ENCODE measurements around the gene BLID.

The BLID gene
- 0 reads per million in 4 experiments for total RNA-seq

GRCh38 chr11:122115524-122116379 lies at the start of gene BLID:
Gene BLID, minus strand, starts transcription at chr11:122116215. Its CDS starts 293 bp downstream, at chr11:122115922.
- DNase-seq: no peak

- no peak for DNase-seq
Observed at GRCh38 chr11:122163053-122163819, 47.2 kb upstream of the BLID start.

- DNase-seq: no peak
Observed at GRCh38 chr11:122162095-122162494, 46.1 kb upstream of the BLID start.

GRCh38 chr11:122160841-122161590 lies 45.0 kb upstream of the BLID start:
- DNase-seq: no peak

GRCh38 chr11:122159861-122160260 lies 43.8 kb upstream of the BLID start:
- DNase-seq: no peak

- DNase-seq: no peak
Observed at GRCh38 chr11:122159173-122159721, 43.2 kb upstream of the BLID start.

- no peak for DNase-seq
Observed at GRCh38 chr11:122158171-122158570, 42.2 kb upstream of the BLID start.

GRCh38 chr11:122157653-122158161 lies 41.7 kb upstream of the BLID start:
- no peak for DNase-seq

- DNase-seq: no peak
Observed at GRCh38 chr11:122156940-122157382, 40.9 kb upstream of the BLID start.

GRCh38 chr11:122155765-122156527 lies 39.9 kb upstream of the BLID start:
- DNase-seq: no peak

GRCh38 chr11:122154994-122155393 lies 39.0 kb upstream of the BLID start:
- DNase-seq: no peak

GRCh38 chr11:122154227-122154626 lies 38.2 kb upstream of the BLID start:
- no peak for DNase-seq

- DNase-seq: no peak
Observed at GRCh38 chr11:122153746-122154145, 37.7 kb upstream of the BLID start.

GRCh38 chr11:122150216-122151124 lies 34.5 kb upstream of the BLID start:
- DNase-seq: no peak

GRCh38 chr11:122149202-122149601 lies 33.2 kb upstream of the BLID start:
- DNase-seq: no peak

- DNase-seq: no peak
Observed at GRCh38 chr11:122146475-122146874, 30.5 kb upstream of the BLID start.

- no peak for DNase-seq
Observed at GRCh38 chr11:122145715-122146274, 29.8 kb upstream of the BLID start.

GRCh38 chr11:122144752-122145151 lies 28.7 kb upstream of the BLID start:
- no peak for DNase-seq

GRCh38 chr11:122141725-122142124 lies 25.7 kb upstream of the BLID start:
- DNase-seq: no peak

GRCh38 chr11:122140500-122140899 lies 24.5 kb upstream of the BLID start:
- DNase-seq: no peak

- DNase-seq: no peak
Observed at GRCh38 chr11:122139595-122139866, 23.5 kb upstream of the BLID start.

Measured in effector CD8-positive, alpha-beta T cell (primary cell).